HEK293T (cell line): Measurements from ENCODE around the gene DHDH.

Experiments used
- ELF4 ChIP-seq: fragments of 450-650 bp; IDR thresholded peaks from 2 replicates; pipeline ENCODE4 v1.6.1; 2017; ENCODE audit warnings: antibody characterized with exemption
- FOXM1 ChIP-seq: fragments of 450-650 bp; IDR thresholded peaks from 2 replicates; pipeline ENCODE4 v1.6.1; 2017; ENCODE audit warnings: mild to moderate bottlenecking, borderline replicate concordance
- HDGF ChIP-seq: fragments of 450-650 bp; IDR thresholded peaks from 2 replicates; pipeline ENCODE4 v1.6.1; 2017; ENCODE audit warnings: antibody characterized with exemption, borderline replicate concordance
- L3MBTL2 ChIP-seq: fragments of 450-650 bp; conservative IDR thresholded peaks from 2 replicates; pipeline ENCODE4 v1.6.1; 2016; ENCODE audit warnings: mild to moderate bottlenecking
- LEF1 ChIP-seq: fragments of 450-650 bp; IDR thresholded peaks from 2 replicates; pipeline ENCODE4 v1.6.1; 2017; ENCODE audit warnings: mild to moderate bottlenecking, borderline replicate concordance
- PKNOX1 ChIP-seq: fragments of 450-650 bp; IDR thresholded peaks from 2 replicates; pipeline ENCODE4 v1.6.1; 2016
- SP1 ChIP-seq: fragments of 450-650 bp; IDR thresholded peaks from 2 replicates; pipeline ENCODE4 v1.6.1; 2017
- SUZ12 ChIP-seq: fragments of 450-650 bp; IDR thresholded peaks from 2 replicates; pipeline ENCODE4 v1.6.1; 2016; ENCODE audit warnings: mild to moderate bottlenecking

GRCh38 chr19:48953990-48954594 lies 20.6 kb downstream of the DHDH start:
- TF ChIP-seq L3MBTL2 (no peak), SP1 (no peak), SUZ12 (no peak), HDGF (no peak), FOXM1 (no peak), PKNOX1 (no peak), ELF4 (no peak), LEF1 (no peak)
